Right atrium auricular region (tissue), 2 donors: Measurements from ENCODE around the gene CADM1. TPM values are rescaled to one million over a fixed set of nuclear protein-coding genes. Genes with fewer than 3 reads are reported as not detected.

Source experiments
- DNase-seq: peaks from one replicate; pipeline ENCODE4 v3.0.0-alpha.2; 2019; ENCODE audit warnings: low spot score
- H3K27ac ChIP-seq, 2 donors: fragments of 200-600 bp; sonication (generic); 1 replicate in 1 of 2; 2 replicates in 1 of 2; pipeline ENCODE4 v1.5.1; 2016 to 2019
- H3K27me3 ChIP-seq, 2 donors: fragments of 200-600 bp; sonication (generic); one replicate each; pipeline versions ENCODE4 v1.5.1 to v1.6.0; 2017 to 2019
- H3K36me3 ChIP-seq: fragments of 200-600 bp; sonication (generic); one replicate; pipeline ENCODE4 v1.5.1; 2016
- H3K4me1 ChIP-seq, 2 donors: fragments of 200-600 bp; sonication (generic); one replicate each; pipeline versions ENCODE4 v1.5.1 to v1.6.0; 2017 to 2019
- H3K4me3 ChIP-seq, 2 donors: fragments of 200-600 bp; sonication (generic); 1 replicate in 1 of 2; 2 replicates in 1 of 2; pipeline ENCODE4 v1.5.1; 2017 to 2019; ENCODE audit warnings: mild to moderate bottlenecking in 1 of 2, moderate library complexity in 1 of 2
- H3K9me3 ChIP-seq, 2 donors: fragments of 200-600 bp; sonication (generic); one replicate each; pipeline ENCODE4 v1.5.1; 2019
- CTCF ChIP-seq, 2 donors: fragments of 200-600 bp; sonication (generic); IDR thresholded peaks; one replicate each; pipeline ENCODE4 v1.5.1; 2019; ENCODE audit warnings: antibody characterized with exemption in 2 of 2
- total RNA-seq, 2 donors: library from RNA; depleted of rRNA; stranded (reverse); fragments of >200 nt; gene quantifications; one replicate each; pipeline ENCODE4 v1.1.0, GENCODE V29; 2016

The CADM1 gene
- total RNA-seq, 2 donors from 2014 or later, result 19.8 to 33.9 TPM

- Histone ChIP-seq H3K4me1 (no peaks in the 10 kb centered on the region), H3K4me3 (no peak overlapping the region), H3K36me3 (no peaks in the 10 kb centered on the region), H3K9me3 (no peaks in the 10 kb centered on the region), H3K27me3 (no peaks in the 10 kb centered on the region), H3K27ac (no peak overlapping the region)
- no peak for TF ChIP-seq CTCF (IDR thresholded peaks at IDR 0.05)
- no peak for DNase-seq
Observed at GRCh38 chr11:115456019-115456418, 48.2 kb downstream of the CADM1 start.

- no peak for DNase-seq
- Histone ChIP-seq H3K4me3 (no peak overlapping the region), H3K9me3 (no peaks in the 10 kb centered on the region), H3K36me3 (no peaks in the 10 kb centered on the region), H3K4me1 (no peaks in the 10 kb centered on the region), H3K27me3 (no peaks in the 10 kb centered on the region), H3K27ac (no peak overlapping the region)
- no peak for TF ChIP-seq CTCF (IDR thresholded peaks at IDR 0.05)
Observed at GRCh38 chr11:115455613-115456012, 48.6 kb downstream of the CADM1 start.

GRCh38 chr11:115454525-115454924, 49.7 kb downstream of the CADM1 start:
- no peaks in the 10 kb centered on the region for H3K27me3 ChIP-seq
- H3K27ac ChIP-seq, result no peak overlapping the region
- no peaks in the 10 kb centered on the region for H3K9me3 ChIP-seq
- no peaks in the 10 kb centered on the region for H3K4me1 ChIP-seq
- no peak overlapping the region for H3K4me3 ChIP-seq
- H3K36me3 ChIP-seq, result no peaks in the 10 kb centered on the region
- no peak for TF ChIP-seq CTCF (IDR thresholded peaks at IDR 0.05)
- no peak for DNase-seq

GRCh38 chr11:115453693-115454490, 50.3 kb downstream of the CADM1 start:
- DNase-seq, result no peak
- Histone ChIP-seq H3K36me3 (no peaks in the 10 kb centered on the region), H3K27me3 (no peaks in the 10 kb centered on the region), H3K27ac (no peak overlapping the region), H3K9me3 (peaks cover 0 to 2% of the 10 kb centered on the region in 2 donors), H3K4me1 (no peaks in the 10 kb centered on the region), H3K4me3 (no peak overlapping the region)
- TF ChIP-seq CTCF (IDR thresholded peaks at IDR 0.05), result no peak

- no peak overlapping the region for H3K27ac ChIP-seq
- TF ChIP-seq CTCF (IDR thresholded peaks at IDR 0.05), result no peak
- no peak for DNase-seq
- no peaks in the 10 kb centered on the region for H3K4me1 ChIP-seq
- H3K27me3 ChIP-seq, result no peaks in the 10 kb centered on the region
- no peak overlapping the region for H3K4me3 ChIP-seq
- H3K9me3 ChIP-seq, result peaks cover 0 to 18% of the 10 kb centered on the region in 2 donors
- no peaks in the 10 kb centered on the region for H3K36me3 ChIP-seq
Observed at GRCh38 chr11:115452241-115452640, 52.0 kb downstream of the CADM1 start.

GRCh38 chr11:115450519-115450918, 53.7 kb downstream of the CADM1 start:
- no peaks in the 10 kb centered on the region for H3K27me3 ChIP-seq

More at GRCh38 chr11:115450519-115450918, 53.7 kb downstream of the CADM1 start:
- TF ChIP-seq CTCF (IDR thresholded peaks at IDR 0.05), result no peak
- Histone ChIP-seq H3K4me1 (no peaks in the 10 kb centered on the region), H3K36me3 (no peaks in the 10 kb centered on the region), H3K9me3 (peaks cover 0 to 33% of the 10 kb centered on the region in 2 donors), H3K4me3 (no peak overlapping the region), H3K27ac (no peak overlapping the region)
- no peak for DNase-seq
